Measurements from ENCODE around the gene NKIRAS2.
A peak's percentile ranks its signal among the peaks of the same experiment; 100 is the strongest.

The NKIRAS2 gene

DNA sequence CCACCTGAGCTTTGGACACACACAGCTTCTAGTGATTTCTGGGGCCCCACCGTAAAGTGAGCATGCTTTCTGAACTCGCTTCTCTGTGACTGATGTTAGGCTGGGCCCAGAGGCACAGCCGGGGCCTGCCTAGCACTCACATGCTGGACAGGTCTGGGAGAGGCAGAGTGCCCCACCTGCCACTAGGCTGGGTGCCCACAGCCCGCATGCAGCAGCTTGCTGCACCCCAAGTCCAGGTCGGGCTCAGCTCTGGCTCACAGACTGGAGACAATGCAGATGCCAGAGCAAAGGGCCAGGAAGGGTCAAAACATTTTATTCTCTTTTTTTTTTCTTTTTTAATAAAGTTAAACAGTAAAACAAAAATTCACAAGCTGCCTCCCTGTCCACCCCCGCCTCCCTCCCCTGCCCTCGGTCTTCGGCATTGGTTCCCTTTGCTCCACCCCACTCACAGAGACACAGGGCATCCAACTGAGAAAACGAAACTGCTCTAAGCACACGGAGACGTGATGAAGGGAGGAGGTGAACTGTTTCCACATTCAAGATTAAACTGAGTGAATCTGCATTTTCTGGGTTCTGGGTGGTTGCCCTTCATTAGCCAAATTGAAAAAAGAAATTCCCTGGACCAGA, 43.6 kb upstream of the NKIRAS2 start:
- no peak overlapping the region for H2BK5ac ChIP-seq (ENCODE audit: low read depth, low read length, poor library complexity)
- no peak overlapping the region for H3K18ac ChIP-seq (ENCODE audit: low read length)
- no peak for DNase-seq
- H2AFZ ChIP-seq (ENCODE audit: insufficient read depth, low read length, poor library complexity) = no peak overlapping the region
- H3K27ac ChIP-seq (ENCODE audit: low read depth, low read length) = no peak overlapping the region
- no peak overlapping the region for H4K8ac ChIP-seq (ENCODE audit: low read depth, low read length)
- H2BK12ac ChIP-seq (ENCODE audit: low read length) = no peak overlapping the region
- H3K14ac ChIP-seq (ENCODE audit: low read length) = no peak overlapping the region
- WGBS (ENCODE audit: extremely low coverage, insufficient coverage, insufficient read length) = no CpG with 5 or more reads among the region's 11 CpGs
- H3K79me2 ChIP-seq (ENCODE audit: control insufficient read depth, insufficient read depth, low read length, poor library complexity) = no peaks in the 10 kb centered on the region
- H4K91ac ChIP-seq (ENCODE audit: low read depth, low read length) = no peak overlapping the region
- H3K79me1 ChIP-seq (ENCODE audit: low read length) = no peaks in the 10 kb centered on the region
- no peak overlapping the region for H3K4me3 ChIP-seq (ENCODE audit: low read depth, low read length)
- H3K9me3 ChIP-seq (ENCODE audit: insufficient read depth, low read depth, low read length) = no peaks in the 10 kb centered on the region
- no peak overlapping the region for H3K4me2 ChIP-seq (ENCODE audit: low read length)
- no peak overlapping the region for H3K9ac ChIP-seq (ENCODE audit: low read length)
- H3K36me3 ChIP-seq (ENCODE audit: control insufficient read depth in 1 of 2, insufficient read depth in 2 of 2, low read length in 2 of 2) = peaks cover 71 to 80% of the 10 kb centered on the region in 2 experiments
- peaks cover 0 to 4% of the 10 kb centered on the region in 2 experiments for H3K4me1 ChIP-seq (ENCODE audit: control insufficient read depth in 1 of 2, insufficient read depth in 2 of 2, low read length in 2 of 2)
- H3K27me3 ChIP-seq (ENCODE audit: insufficient read depth, low read length) = no peaks in the 10 kb centered on the region
- no peak overlapping the region for H2AK5ac ChIP-seq (ENCODE audit: low read length)
- no peak overlapping the region for H3K23ac ChIP-seq (ENCODE audit: low read length)
- H4K12ac ChIP-seq (ENCODE audit: low read depth, low read length) = no peak overlapping the region
- H2BK120ac ChIP-seq (ENCODE audit: insufficient read depth, low read length, poor library complexity) = no peak overlapping the region
- no peak overlapping the region for H3K4ac ChIP-seq (ENCODE audit: low read depth, low read length)

DNA sequence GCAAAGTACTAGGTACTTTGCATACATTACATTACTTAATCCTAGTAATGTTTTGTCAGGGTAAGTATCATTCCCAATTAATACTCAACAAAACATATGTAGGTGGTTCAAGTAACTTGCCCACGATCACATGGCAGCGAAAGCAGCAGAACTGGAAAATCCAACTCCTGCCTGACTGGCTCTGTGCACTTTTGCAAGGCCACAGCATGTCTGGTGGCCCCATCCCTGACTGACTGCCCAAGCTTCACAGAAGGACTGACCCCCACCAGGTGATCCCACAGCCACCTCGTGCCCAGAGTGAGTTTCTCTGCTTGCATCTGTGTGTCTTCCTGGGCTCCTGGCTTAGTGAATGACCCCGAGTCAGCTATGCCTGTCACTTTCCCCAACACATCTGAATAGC, 41.9 kb upstream of the NKIRAS2 start:
- Histone ChIP-seq H3K18ac (ENCODE audit: low read length) (no peak overlapping the region), H4K12ac (ENCODE audit: low read depth, low read length) (no peak overlapping the region), H2AK5ac (ENCODE audit: low read length) (no peak overlapping the region), H3K79me2 (ENCODE audit: control insufficient read depth, insufficient read depth, low read length, poor library complexity) (no peaks in the 10 kb centered on the region), H2BK5ac (ENCODE audit: low read depth, low read length, poor library complexity) (no peak overlapping the region), H3K27me3 (ENCODE audit: insufficient read depth, low read length) (no peaks in the 10 kb centered on the region), H3K9me3 (ENCODE audit: insufficient read depth, low read depth, low read length) (no peaks in the 10 kb centered on the region), H4K8ac (ENCODE audit: low read depth, low read length) (no peak overlapping the region), H3K4me3 (ENCODE audit: low read depth, low read length) (no peak overlapping the region), H3K14ac (ENCODE audit: low read length) (no peak overlapping the region), H3K36me3 (ENCODE audit: control insufficient read depth in 1 of 2, insufficient read depth in 2 of 2, low read length in 2 of 2) (peaks cover 72 to 81% of the 10 kb centered on the region in 2 experiments), H3K27ac (ENCODE audit: low read depth, low read length) (no peak overlapping the region), H2BK120ac (ENCODE audit: insufficient read depth, low read length, poor library complexity) (no peak overlapping the region), H4K91ac (ENCODE audit: low read depth, low read length) (no peak overlapping the region), H3K23ac (ENCODE audit: low read length) (no peak overlapping the region), H3K4ac (ENCODE audit: low read depth, low read length) (no peak overlapping the region), H3K9ac (ENCODE audit: low read length) (no peak overlapping the region), H3K4me2 (ENCODE audit: low read length) (no peak overlapping the region), H2AFZ (ENCODE audit: insufficient read depth, low read length, poor library complexity) (no peak overlapping the region), H2BK12ac (ENCODE audit: low read length) (no peak overlapping the region), H3K4me1 (ENCODE audit: control insufficient read depth in 1 of 2, insufficient read depth in 2 of 2, low read length in 2 of 2) (peaks cover 0 to 4% of the 10 kb centered on the region in 2 experiments), H3K79me1 (ENCODE audit: low read length) (no peaks in the 10 kb centered on the region)
- peak in 1 of 2 donors; percentile 26 for DNase-seq
- WGBS (ENCODE audit: extremely low coverage, insufficient coverage, insufficient read length) = no CpG with 5 or more reads among the region's 4 CpGs

DNA sequence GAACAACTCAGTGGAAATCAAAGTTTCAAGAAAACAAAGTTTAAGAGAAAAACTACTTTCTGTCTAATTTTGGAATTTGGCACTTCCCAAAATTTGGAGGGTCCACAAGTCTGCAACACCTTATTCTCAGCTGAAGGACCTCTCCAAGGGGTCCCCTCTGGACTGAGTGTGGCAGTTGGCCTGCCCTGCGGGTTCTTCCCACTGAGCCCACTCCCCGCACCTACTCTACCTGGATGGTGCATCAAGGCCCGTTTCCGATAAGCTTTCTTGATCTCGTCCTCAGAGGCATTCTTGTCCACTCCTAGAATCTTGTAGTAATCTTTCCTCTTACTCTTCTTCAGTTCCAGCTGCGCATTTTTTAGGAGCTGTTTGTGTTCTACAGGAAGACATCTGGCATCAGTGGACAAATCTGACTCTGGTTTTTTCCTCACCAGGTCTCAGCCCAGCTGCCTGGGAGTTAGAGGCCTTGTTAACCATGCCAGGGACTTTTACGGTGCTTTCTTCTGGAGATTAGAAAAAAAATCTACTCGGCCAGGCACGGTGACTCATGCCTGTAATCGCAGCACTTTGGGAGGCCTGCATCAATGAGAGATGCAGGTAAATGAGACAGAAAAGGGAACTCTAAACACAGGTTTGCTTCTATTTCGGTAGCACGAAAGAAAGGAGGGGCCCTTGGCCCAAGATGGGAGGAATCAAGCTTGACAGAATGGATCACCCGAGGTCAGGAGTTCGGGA, 37.7 kb upstream of the NKIRAS2 start:
- Histone ChIP-seq H3K4me2 (ENCODE audit: low read length) (no peak overlapping the region), H3K36me3 (ENCODE audit: control insufficient read depth in 1 of 2, insufficient read depth in 2 of 2, low read length in 2 of 2) (peaks cover 50 to 65% of the 10 kb centered on the region in 2 experiments), H4K8ac (ENCODE audit: low read depth, low read length) (no peak overlapping the region), H3K27ac (ENCODE audit: low read depth, low read length) (no peak overlapping the region), H3K27me3 (ENCODE audit: insufficient read depth, low read length) (no peaks in the 10 kb centered on the region), H2BK120ac (ENCODE audit: insufficient read depth, low read length, poor library complexity) (no peak overlapping the region), H3K9me3 (ENCODE audit: insufficient read depth, low read depth, low read length) (no peaks in the 10 kb centered on the region), H3K4ac (ENCODE audit: low read depth, low read length) (no peak overlapping the region), H2AK5ac (ENCODE audit: low read length) (no peak overlapping the region), H3K14ac (ENCODE audit: low read length) (no peak overlapping the region), H2BK12ac (ENCODE audit: low read length) (no peak overlapping the region), H3K18ac (ENCODE audit: low read length) (no peak overlapping the region), H4K12ac (ENCODE audit: low read depth, low read length) (no peak overlapping the region), H3K9ac (ENCODE audit: low read length) (no peak overlapping the region), H2BK5ac (ENCODE audit: low read depth, low read length, poor library complexity) (no peak overlapping the region), H3K23ac (ENCODE audit: low read length) (no peak overlapping the region), H2AFZ (ENCODE audit: insufficient read depth, low read length, poor library complexity) (no peak overlapping the region), H3K79me1 (ENCODE audit: low read length) (no peaks in the 10 kb centered on the region), H3K4me1 (ENCODE audit: control insufficient read depth in 1 of 2, insufficient read depth in 2 of 2, low read length in 2 of 2) (peaks cover 0 to 4% of the 10 kb centered on the region in 2 experiments), H3K79me2 (ENCODE audit: control insufficient read depth, insufficient read depth, low read length, poor library complexity) (no peaks in the 10 kb centered on the region), H4K91ac (ENCODE audit: low read depth, low read length) (no peak overlapping the region), H3K4me3 (ENCODE audit: low read depth, low read length) (no peak overlapping the region)
- DNase-seq = no peak
- no CpG with 5 or more reads among the region's 14 CpGs for WGBS (ENCODE audit: extremely low coverage, insufficient coverage, insufficient read length)

DNA sequence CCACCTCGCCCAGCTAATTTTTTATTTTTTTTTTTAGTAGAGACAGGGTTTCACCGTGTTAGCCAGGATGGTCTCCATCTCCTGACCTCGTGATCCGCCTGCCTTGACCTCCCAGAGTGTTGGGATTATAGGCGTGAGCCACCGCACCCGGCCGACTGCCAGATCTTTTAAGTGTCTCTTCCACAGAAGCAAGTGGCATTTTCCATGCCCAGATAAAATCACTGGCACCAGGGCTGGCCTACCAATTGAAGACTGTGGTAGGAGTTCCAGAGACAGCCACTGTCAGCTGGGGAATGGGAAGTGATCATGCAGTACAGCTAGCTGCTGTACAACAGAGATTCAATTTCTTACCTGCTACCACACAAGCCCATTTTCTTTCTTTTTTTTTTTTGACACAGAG, 35.4 kb upstream of the NKIRAS2 start:
- Histone ChIP-seq H4K12ac (ENCODE audit: low read depth, low read length) (no peak overlapping the region), H2BK5ac (ENCODE audit: low read depth, low read length, poor library complexity) (no peak overlapping the region), H3K9me3 (ENCODE audit: insufficient read depth, low read depth, low read length) (no peaks in the 10 kb centered on the region), H3K23ac (ENCODE audit: low read length) (no peak overlapping the region), H3K9ac (ENCODE audit: low read length) (no peak overlapping the region), H3K27ac (ENCODE audit: low read depth, low read length) (no peak overlapping the region), H3K4me3 (ENCODE audit: low read depth, low read length) (no peak overlapping the region), H4K91ac (ENCODE audit: low read depth, low read length) (no peak overlapping the region), H2AK5ac (ENCODE audit: low read length) (no peak overlapping the region), H4K8ac (ENCODE audit: low read depth, low read length) (no peak overlapping the region), H3K79me1 (ENCODE audit: low read length) (no peaks in the 10 kb centered on the region), H2BK120ac (ENCODE audit: insufficient read depth, low read length, poor library complexity) (no peak overlapping the region), H3K18ac (ENCODE audit: low read length) (no peak overlapping the region), H3K36me3 (ENCODE audit: control insufficient read depth in 1 of 2, insufficient read depth in 2 of 2, low read length in 2 of 2) (peaks cover 46 to 70% of the 10 kb centered on the region in 2 experiments), H2BK12ac (ENCODE audit: low read length) (no peak overlapping the region), H3K4me2 (ENCODE audit: low read length) (no peak overlapping the region), H3K79me2 (ENCODE audit: control insufficient read depth, insufficient read depth, low read length, poor library complexity) (no peaks in the 10 kb centered on the region), H3K27me3 (ENCODE audit: insufficient read depth, low read length) (no peaks in the 10 kb centered on the region), H2AFZ (ENCODE audit: insufficient read depth, low read length, poor library complexity) (no peak overlapping the region), H3K14ac (ENCODE audit: low read length) (no peak overlapping the region), H3K4me1 (ENCODE audit: control insufficient read depth in 1 of 2, insufficient read depth in 2 of 2, low read length in 2 of 2) (no peaks in the 10 kb centered on the region), H3K4ac (ENCODE audit: low read depth, low read length) (no peak overlapping the region)
- no peak for DNase-seq
- no CpG with 5 or more reads among the region's 8 CpGs for WGBS (ENCODE audit: extremely low coverage, insufficient coverage, insufficient read length)
